B cell (primary cell): ENCODE data around the gene IL13. TPM values are rescaled to one million over a fixed set of nuclear protein-coding genes. Genes with fewer than 3 reads are reported as not detected.

Experiments
- ATAC-seq: fragments of 200-7000 bp; cut with Tn5 transposase; one replicate; pipeline ENCODE4 v1.10.0; 2021; ENCODE audit warnings: low read depth, mild to moderate bottlenecking, moderate number of reproducible peaks, moderate library complexity
- CTCF ChIA-PET: fragments of 350-600 bp; sonication (Branson Sonifier 250); formaldehyde crosslinking; loops from one replicate; lab custom pipeline; 2021; ENCODE audit warnings: antibody characterized with exemption, inconsistent platforms; lab: Charles Lee
- POLR2A ChIA-PET: fragments of 350-600 bp; sonication (Branson Sonifier 250); formaldehyde crosslinking; loops from one replicate; lab custom pipeline; 2021; ENCODE audit warnings: antibody characterized with exemption; lab: Charles Lee
- DNase-seq: peaks from one replicate; pipeline ENCODE4 v3.0.0; 2013
- H2AFZ ChIP-seq: 2 replicates; pipeline ENCODE4 v1.6.1; 2012; ENCODE audit warnings: mild to moderate bottlenecking, low read depth, low read length; ENCODE audit not compliant: insufficient read depth, poor library complexity, severe bottlenecking
- H3K27ac ChIP-seq, 2 donors: 1 replicate in 1 of 2; 2 replicates in 1 of 2; pipeline ENCODE4 v1.5.1; 2012 to 2013; ENCODE audit warnings: low read length in 2 of 2, mild to moderate bottlenecking in 2 of 2, moderate library complexity in 1 of 2
- H3K27me3 ChIP-seq, 4 experiments: fragments of 200-600 bp in 1 of 4; sonication (generic) in 1 of 4; replicated peaks in 1 of 4; 1 replicate in 2 of 4; 2 replicates in 2 of 4; pipeline versions ENCODE4 v1.6.1 to v1.7.0; 2013 to 2016; ENCODE audit warnings: low read length in 3 of 4, mild to moderate bottlenecking in 2 of 4, mixed read lengths in 1 of 4, moderate library complexity in 1 of 4; ENCODE audit not compliant: insufficient read depth in 4 of 4, control insufficient read depth in 3 of 4; ENCODE audit errors: control extremely low read depth in 1 of 4
- H3K36me3 ChIP-seq, 2 experiments: replicated peaks in 1 of 2; 1 replicate in 1 of 2; 2 replicates in 1 of 2; pipeline versions ENCODE4 v1.6.1 to v1.7.1; 2013; ENCODE audit warnings: low read length in 1 of 2; ENCODE audit not compliant: insufficient read depth in 2 of 2, control insufficient read depth in 1 of 2; ENCODE audit errors: control extremely low read depth in 1 of 2, extremely low read depth in 1 of 2
- H3K4me1 ChIP-seq, 2 donors: fragments of 200-600 bp in 1 of 2; sonication (generic) in 1 of 2; 1 replicate in 1 of 2; 2 replicates in 1 of 2; pipeline versions ENCODE4 v1.5.1 to v1.6.1; 2013 to 2017; ENCODE audit warnings: low read length in 2 of 2; ENCODE audit not compliant: control insufficient read depth in 2 of 2, insufficient read depth in 2 of 2
- H3K4me2 ChIP-seq: replicated peaks from 2 replicates; pipeline ENCODE3; 2012; ENCODE audit warnings: mild to moderate bottlenecking, low read depth, low read length; ENCODE audit not compliant: poor library complexity, severe bottlenecking
- H3K4me3 ChIP-seq, 5 experiments: fragments of 200-600 bp in 1 of 5; sonication (generic) in 1 of 5; 1 replicate in 3 of 5; 2 replicates in 2 of 5; pipeline versions ENCODE4 v1.5.1 to v1.7.0; 2011 to 2016; ENCODE audit warnings: low read length in 4 of 5, mild to moderate bottlenecking in 4 of 5, low read depth in 2 of 5, control low read depth in 1 of 5, moderate library complexity in 1 of 5; ENCODE audit not compliant: insufficient read depth in 1 of 5; ENCODE audit errors: control extremely low read depth in 1 of 5, extremely low read depth in 1 of 5
- H3K79me2 ChIP-seq: fragments of 200-600 bp; sonication (generic); one replicate; pipeline ENCODE4 v1.6.0; 2016; ENCODE audit warnings: low read length; ENCODE audit not compliant: control insufficient read depth, insufficient read depth
- H3K9ac ChIP-seq: fragments of 200-600 bp; sonication (generic); 2 replicates; pipeline ENCODE4 v1.6.1; 2017; ENCODE audit warnings: mild to moderate bottlenecking, low read length, moderate library complexity
- H3K9me3 ChIP-seq, 3 donors: one replicate each; pipeline versions ENCODE4 v1.6.1 to v1.7.1; 2013; ENCODE audit warnings: low read length in 2 of 3; ENCODE audit not compliant: control insufficient read depth in 2 of 3, insufficient read depth in 1 of 3; ENCODE audit errors: control extremely low read depth in 1 of 3
- H4K20me1 ChIP-seq: 2 replicates; pipeline ENCODE4 v1.6.0; 2012; ENCODE audit warnings: mild to moderate bottlenecking, low read length; ENCODE audit not compliant: insufficient read depth, control insufficient read depth, poor library complexity, severe bottlenecking
- H3K27ac Mint-ChIP-seq: one replicate; pipeline ENCODE4 v1.8.0; 2021; ENCODE audit warnings: mixed read lengths
- H3K27me3 Mint-ChIP-seq: one replicate; pipeline ENCODE4 v1.8.0; 2021; ENCODE audit warnings: mixed read lengths
- H3K4me1 Mint-ChIP-seq: one replicate; pipeline ENCODE4 v1.8.0; 2021; ENCODE audit warnings: mixed read lengths
- H3K4me3 Mint-ChIP-seq: one replicate; pipeline ENCODE4 v1.8.0; 2021; ENCODE audit warnings: mixed read lengths
- H3K9me3 Mint-ChIP-seq: one replicate; pipeline ENCODE4 v1.8.0; 2022; ENCODE audit warnings: mixed read lengths; ENCODE audit not compliant: insufficient read depth
- CTCF ChIP-seq: fragments of 200-600 bp; IDR thresholded peaks from one replicate; pipeline ENCODE4 v1.8.0; 2022; ENCODE audit warnings: antibody characterized with exemption, mild to moderate bottlenecking
- EZH2 ChIP-seq: IDR thresholded peaks from 2 replicates; pipeline ENCODE4 v1.6.1; 2012; ENCODE audit warnings: borderline replicate concordance, low read depth, mild to moderate bottlenecking, moderate library complexity, low read length; ENCODE audit not compliant: insufficient read depth, poor library complexity, severe bottlenecking
- WGBS: methylation state at CpG from one replicate; pipeline ENCODE4 v1.1.5; 2013; ENCODE audit warnings: missing lambda C conversion rate; ENCODE audit not compliant: insufficient coverage; 5-methylcytosine and 5-hydroxymethylcytosine counted together
- intact Hi-C: fragments of 100-400 bp; cut with micrococcal nuclease; formaldehyde crosslinking; loops from one replicate; pipeline ENCODE4 v1.10.0; 2022
- polyA plus RNA-seq: library from polyadenylated mRNA; depleted of rRNA; stranded (reverse); fragments of >200 nt; gene quantifications from 2 replicates; pipeline ENCODE4 v1.2.3, GENCODE V29; 2012
- total RNA-seq, 2 donors: library from RNA; stranded (reverse); fragments of 120-200 nt in 1 of 2; gene quantifications; 1 replicate in 1 of 2; 2 replicates in 1 of 2; pipeline versions ENCODE4 v1.2.3 to v1.2.4, GENCODE V29; 2013 to 2022

IL13 gene
- total and polyA plus RNA-seq, 2 donors (not counting 1 experiment from before 2014, with no cell fraction given), result 0.42 to 0.45 TPM

DNA sequence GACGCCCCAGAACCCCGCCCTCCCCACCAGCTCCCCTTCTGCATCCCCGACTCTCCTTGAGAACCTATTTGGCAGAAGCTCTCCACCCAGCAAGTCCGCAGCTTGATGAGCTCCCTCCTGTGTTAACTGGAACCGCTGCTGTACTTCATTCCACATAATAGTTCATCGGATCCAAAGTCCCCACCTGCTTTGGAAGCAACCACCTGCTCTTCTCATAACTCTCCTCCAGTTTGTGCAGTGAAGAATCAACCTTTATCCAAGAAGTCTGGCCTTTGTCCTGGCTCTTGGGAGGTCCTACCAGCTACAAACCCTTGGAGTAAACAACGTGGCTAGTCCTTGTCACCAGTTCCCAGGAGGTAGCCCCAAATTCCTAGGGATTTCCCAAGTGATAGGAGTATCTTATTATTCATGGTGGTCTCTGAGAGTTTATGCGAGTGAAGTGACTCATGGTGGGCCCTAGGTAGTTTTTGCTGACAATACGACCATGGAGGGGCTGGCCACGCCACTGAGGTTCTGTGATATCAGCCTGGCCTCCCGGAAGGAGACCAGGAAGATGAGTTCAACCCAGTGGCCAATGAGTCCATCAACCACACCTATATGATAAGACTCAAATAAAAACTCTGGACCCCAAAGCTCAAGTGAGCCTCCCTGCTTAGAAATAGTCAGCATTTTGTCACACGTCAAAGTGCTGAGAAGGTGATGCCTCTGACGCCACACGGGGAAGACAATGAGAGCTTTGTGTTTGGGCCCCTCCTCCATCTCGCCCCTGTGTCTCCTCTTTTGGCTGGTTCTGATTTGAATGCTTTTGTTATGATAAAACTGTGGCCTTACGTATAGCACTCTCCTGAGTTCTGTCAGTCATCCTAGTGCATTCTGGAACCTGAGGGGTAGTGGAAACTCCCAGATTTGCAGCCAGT, 12.3 kb downstream of the IL13 start:
- WGBS, result 94% methylated on average over 12 of the region's 16 CpGs
- H3K9ac ChIP-seq, result no peak overlapping the region
- no peak for ATAC-seq
- no peak overlapping the region for H3K4me3 Mint-ChIP-seq
- H3K36me3 ChIP-seq, result no peaks in the 10 kb centered on the region
- peaks cover 0 to 5% (median 0%) of the 10 kb centered on the region in 3 donors for H3K9me3 ChIP-seq
- intact Hi-C loops, result no loop called here
- no peaks in the 10 kb centered on the region for H3K79me2 ChIP-seq
- H3K4me2 ChIP-seq, result no peak overlapping the region
- H3K4me1 Mint-ChIP-seq, result peaks cover 3% of the 10 kb centered on the region
- H3K27ac ChIP-seq, result no peak overlapping the region
- no peak overlapping the region for H3K4me3 ChIP-seq
- H4K20me1 ChIP-seq, result no peaks in the 10 kb centered on the region
- no peak overlapping the region for H3K27ac Mint-ChIP-seq
- CTCF ChIA-PET, result no interaction called here
- POLR2A ChIA-PET, result no interaction called here
- H3K27me3 Mint-ChIP-seq, result peaks cover 9% of the 10 kb centered on the region
- peaks cover 0 to 5% of the 10 kb centered on the region in 2 donors for H3K4me1 ChIP-seq
- H3K9me3 Mint-ChIP-seq, result no peaks in the 10 kb centered on the region
- peaks cover 0 to 3% (median 0%) of the 10 kb centered on the region in 4 experiments for H3K27me3 ChIP-seq
- no peak overlapping the region for H2AFZ ChIP-seq
- no peak for DNase-seq
- no peak for TF ChIP-seq EZH2
- TF ChIP-seq CTCF, result no peak

DNA sequence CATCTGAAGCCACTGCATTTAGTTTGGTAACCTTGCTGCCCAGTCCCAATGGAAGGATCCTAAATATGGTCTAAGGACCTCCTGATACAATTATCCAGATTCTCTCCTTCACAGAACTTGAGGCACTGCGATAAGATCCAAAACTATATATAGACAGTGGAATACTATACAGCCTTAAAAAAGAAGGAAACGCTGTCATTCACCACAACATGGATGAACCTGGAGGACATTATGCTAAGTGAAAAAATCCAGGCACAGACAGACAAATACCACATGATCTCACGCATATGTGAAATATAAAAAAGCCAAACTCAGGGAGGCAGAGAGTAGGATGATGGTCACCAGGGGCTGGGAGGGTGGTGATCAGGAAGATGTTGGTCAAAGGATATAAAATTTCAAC, 13.0 kb downstream of the IL13 start:
- POLR2A ChIA-PET, result no interaction called here
- TF ChIP-seq CTCF, result no peak
- no peak for TF ChIP-seq EZH2
- no peak overlapping the region for H3K4me3 ChIP-seq
- DNase-seq (no peak), ATAC-seq (no peak)
- CTCF ChIA-PET, result no interaction called here
- H2AFZ ChIP-seq, result no peak overlapping the region
- no peak overlapping the region for H3K27ac ChIP-seq
- peaks cover 0 to 5% (median 0%) of the 10 kb centered on the region in 3 donors for H3K9me3 ChIP-seq
- no peaks in the 10 kb centered on the region for H3K9me3 Mint-ChIP-seq
- no peaks in the 10 kb centered on the region for H4K20me1 ChIP-seq
- H3K27ac Mint-ChIP-seq, result no peak overlapping the region
- H3K4me1 ChIP-seq, result peaks cover 0 to 5% of the 10 kb centered on the region in 2 donors
- WGBS, result 100% methylated on average over 1 of the region's 3 CpGs
- peaks cover 0 to 3% (median 0%) of the 10 kb centered on the region in 4 experiments for H3K27me3 ChIP-seq
- H3K4me3 Mint-ChIP-seq, result no peak overlapping the region
- peaks cover 9% of the 10 kb centered on the region for H3K27me3 Mint-ChIP-seq
- intact Hi-C loops, result no loop called here
- H3K4me2 ChIP-seq, result no peak overlapping the region
- no peaks in the 10 kb centered on the region for H3K79me2 ChIP-seq
- H3K36me3 ChIP-seq, result no peaks in the 10 kb centered on the region
- peaks cover 4% of the 10 kb centered on the region for H3K4me1 Mint-ChIP-seq
- no peak overlapping the region for H3K9ac ChIP-seq
